Stimulated activated CD4-positive, alpha-beta T cell treated with anti-CD3 and anti-CD28 coated beads, Interleukin-4, amount 100 ng/mL, for 24 hours (primary cell): ENCODE data around the gene CAMKMT.
"Not testable (repeated sequence)": the region's sequence is repeated elsewhere in the genome, so short reads cannot be mapped to it uniquely, and the experiment has no call there.

Experiments
- DNase-seq: peaks from one replicate; pipeline ENCODE4 v3.0.0-alpha.2; 2020

CAMKMT gene

DNA sequence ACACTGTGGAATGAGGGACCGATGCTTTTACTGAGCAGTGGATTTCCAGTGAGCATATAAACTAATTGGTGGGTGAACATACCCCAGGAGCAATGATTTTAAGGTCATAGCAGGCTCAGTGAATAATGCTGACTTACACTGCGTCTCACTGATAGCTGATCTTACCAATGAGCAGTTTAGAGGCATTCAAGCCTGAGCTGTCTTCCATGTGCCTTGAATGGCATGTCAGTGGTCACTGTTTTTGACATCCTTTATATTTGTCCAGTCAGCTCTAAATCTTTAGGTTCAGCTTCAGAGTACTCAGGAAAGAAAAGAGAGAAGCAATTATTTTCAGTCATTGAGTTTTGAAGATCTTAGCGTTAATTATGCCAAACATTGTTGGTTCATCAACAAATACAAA lies 88.3 kb downstream of the CAMKMT start:
- DNase-seq = no peak

DNA sequence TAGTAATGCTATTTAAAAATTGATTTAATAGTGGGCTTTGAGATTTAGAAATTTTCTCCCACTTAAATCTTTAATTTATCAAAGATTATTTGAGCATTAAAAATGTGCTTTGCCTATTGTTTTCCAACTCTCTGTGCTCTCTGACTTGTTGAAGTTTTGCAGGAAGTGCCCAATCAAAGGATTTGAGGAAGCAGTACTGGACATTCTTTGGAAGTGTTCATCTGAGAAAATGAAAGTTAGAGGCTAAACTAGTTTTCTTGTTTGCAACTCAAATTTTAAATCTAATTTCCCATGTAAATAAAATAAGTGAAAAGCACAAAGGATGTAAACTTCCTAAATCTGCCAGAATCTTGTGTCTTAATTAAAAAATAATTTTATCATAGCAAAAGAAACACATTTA lies 89.1 kb downstream of the CAMKMT start:
- DNase-seq = no peak

DNA sequence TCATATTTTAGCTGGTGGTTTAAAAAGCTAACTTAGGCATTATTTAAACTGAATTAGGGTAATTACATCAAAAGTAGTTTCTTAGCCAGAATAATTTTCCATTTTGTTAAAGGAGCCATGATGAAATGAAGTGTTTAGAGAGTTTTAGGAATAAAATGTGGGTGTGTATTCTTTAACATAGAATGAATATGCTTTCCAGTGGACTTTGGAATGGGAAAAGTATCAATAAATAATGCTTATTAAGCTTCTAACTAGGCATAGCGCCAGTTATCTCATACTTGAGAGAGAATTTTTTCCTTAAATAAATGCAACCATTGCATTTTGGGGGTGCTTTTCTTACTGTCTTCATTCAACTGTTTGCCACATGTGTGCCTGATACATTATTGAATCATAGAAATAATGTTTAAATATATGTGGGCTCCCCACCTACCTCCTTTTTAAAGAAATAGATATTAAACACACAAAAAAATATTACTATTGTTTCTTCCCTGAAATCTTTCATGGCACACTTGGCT lies 90.4 kb downstream of the CAMKMT start:
- no peak for DNase-seq

DNA sequence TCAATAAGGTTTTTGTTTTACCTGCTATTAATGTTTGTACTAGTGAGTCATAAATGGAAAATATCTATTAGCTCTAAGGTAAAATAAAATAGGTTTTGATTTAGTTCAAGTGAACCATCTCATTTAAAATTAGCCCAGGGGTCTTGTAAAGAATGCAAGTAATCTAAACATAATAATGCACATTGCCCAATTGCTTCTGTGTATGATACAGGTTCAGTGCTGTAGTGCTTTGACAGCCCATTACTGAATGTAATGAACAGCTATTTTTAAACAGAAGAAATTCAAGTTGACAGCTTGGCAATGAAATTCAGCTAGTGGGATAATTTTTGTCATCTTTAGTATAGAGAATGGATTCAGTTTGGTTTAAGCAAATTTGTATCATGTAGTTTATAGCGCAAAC lies 91.5 kb downstream of the CAMKMT start:
- no peak for DNase-seq

DNA sequence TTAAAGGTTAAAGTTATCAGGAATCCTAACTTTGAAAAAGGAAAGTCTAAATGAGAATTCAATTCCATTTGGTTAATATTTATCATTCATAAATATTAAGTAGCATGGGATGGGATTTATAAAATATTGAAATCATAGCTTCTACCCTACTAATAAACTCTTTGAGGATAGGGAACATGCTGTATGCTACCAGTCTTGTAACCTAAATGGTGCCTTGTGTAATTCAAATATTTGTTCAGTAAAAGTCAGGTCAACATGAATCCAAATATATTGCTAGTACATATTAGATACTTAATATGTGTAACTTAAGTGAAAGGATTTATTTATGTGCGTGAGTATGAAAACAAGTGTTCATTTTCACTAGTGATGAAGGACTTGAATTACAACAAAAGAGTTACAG lies 94.1 kb downstream of the CAMKMT start:
- DNase-seq = no peak

DNA sequence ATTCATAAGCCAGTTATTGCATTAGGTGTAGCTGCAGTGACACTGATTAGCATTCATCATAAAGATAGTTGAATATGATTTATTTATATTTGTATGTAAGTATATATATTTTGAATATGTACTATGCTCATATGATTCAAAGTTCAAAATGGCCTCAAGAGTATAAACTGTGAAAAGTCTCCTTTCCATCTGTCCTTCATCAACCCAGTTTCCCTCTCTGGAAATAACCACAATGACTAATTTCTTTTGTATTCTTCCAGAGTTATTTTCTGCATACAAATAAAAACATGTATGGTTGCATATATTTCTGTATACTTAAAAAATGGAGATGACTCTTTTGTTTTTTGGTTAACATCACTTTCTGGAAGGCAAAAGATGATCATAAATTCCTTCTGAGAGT lies 95.2 kb downstream of the CAMKMT start:
- no peak for DNase-seq

DNA sequence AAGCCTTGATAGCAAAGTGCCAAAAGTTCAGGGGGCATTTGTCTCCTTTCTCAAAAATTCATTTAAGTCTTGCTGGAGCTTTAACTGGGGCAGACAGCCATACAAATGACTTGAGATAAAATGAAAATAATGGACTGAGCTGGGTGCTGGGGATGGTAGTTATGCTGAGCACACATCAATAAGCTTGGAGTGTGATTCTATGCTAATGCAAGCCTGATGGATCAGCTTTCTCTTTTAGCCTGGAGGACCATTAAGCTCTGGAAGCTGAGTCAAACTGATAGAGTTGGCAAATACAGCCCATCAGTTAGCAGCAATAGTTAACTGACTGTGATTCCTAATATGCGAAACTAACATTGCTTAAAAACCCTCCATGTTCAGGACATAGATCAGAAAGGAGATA lies 98.0 kb downstream of the CAMKMT start:
- DNase-seq = no peak

DNA sequence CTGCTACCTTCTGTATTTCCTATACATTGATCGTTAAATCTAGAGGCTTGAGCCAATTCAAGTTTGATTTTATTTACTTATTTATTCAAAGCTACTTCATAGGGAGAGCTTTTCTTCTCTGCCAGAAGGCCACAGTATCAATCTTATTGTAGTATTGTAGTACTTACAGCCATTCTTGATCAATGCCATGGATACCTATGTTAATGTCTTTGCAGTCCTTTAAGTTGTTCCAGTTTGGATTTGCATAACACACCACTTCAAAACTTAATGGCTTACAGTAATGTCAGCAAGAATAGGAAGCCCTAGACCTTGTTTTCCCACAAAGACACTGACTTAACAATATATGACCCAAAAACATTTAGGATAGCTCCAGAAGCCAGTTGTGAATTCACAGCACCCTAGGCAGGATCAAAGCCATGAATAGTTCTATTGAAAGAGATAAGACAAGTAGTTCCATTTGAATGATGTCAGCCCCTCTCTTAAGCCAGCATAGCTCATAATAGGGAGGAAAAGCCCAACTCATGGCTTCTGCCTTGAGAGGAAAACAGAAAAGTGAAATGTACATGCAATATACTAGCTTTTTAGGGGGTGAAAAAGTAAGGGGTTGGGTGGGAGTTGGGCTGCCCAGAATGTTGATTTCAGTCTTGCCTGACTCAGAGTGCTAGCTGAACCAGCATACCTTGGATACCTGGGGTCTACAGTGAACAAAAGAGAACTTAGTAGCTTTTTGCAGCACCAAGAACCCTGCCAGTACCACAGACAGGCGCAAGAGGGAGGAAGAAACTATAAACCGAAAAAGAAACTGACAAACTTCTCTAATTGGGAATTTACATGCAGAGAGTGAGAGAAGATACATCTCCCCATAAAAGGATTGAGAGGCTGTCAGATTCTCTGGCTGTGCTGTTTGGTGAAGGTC lies 101.4 kb downstream of the CAMKMT start:
- no peak for DNase-seq

DNA sequence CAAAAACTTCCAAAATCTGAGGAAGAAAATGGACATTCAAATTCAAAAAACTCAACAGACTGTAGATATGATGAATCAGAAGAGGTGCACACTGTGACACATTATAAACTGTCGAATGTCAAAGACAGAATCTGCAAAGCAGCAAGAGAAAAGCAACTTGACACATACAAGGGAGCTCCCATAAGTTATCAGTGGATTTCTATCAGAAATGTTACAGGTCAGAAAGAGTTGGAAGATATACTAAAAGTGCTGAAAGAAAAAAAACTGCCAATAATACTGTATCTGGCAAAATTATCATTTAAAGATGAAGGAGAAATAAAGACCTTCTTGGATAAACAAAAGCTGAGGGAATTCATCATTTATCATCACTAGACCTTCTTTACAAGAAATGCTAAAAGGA lies 102.7 kb downstream of the CAMKMT start:
- DNase-seq = no peak

DNA sequence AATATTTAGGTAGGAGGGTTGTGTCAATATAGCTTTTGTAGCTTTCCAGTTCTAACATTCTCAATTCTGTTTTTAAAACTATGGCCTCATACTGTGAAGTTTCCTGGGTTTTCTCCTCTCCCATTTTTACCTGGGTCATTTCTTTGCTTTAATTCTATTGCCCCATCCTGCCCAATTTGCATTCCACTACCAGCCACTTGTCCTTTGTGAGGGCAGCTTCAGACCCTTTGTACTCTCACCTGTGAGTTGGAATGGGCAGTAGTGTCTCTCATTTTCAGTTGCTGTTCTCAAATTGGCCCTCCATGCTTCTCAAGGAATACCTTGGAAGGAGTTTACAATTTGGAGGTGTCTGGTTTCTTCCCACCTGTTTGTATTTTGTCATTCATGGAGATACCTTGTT lies 108.4 kb downstream of the CAMKMT start:
- DNase-seq = no peak

DNA sequence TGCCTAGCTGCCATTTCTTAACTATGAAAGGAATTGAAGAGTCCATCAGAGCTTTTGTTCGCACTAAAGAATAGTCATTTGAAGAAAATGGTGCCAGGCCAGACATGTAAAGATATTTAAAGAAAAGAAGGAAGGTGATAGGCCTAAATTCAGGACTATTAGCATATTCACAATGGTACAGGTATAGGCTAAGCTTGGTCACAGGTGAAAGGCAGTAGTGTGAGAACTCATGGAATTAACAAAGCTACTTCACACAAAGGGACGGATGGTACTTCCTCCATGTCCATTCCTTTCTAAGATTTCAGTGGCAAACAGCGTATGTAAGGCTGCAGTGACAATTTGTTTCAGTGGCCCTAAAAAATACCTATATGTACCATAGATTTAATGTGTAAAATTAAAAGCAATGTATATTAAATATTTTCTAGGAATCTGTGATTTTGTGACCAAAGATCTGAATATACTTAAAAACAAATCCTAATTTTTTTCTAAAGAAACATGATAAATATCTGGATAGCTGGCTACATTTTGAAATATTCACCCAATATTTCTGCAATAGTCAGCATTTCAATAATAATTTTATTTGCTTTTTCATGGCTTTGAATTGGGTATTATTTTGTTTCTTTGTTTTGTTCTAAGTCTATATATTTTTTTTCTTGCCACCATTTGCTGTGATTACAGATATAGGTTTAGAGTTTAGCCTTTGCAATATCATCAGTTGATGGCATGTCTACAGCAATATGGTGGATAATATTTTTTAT lies 116.1 kb downstream of the CAMKMT start:
- DNase-seq = no peak

DNA sequence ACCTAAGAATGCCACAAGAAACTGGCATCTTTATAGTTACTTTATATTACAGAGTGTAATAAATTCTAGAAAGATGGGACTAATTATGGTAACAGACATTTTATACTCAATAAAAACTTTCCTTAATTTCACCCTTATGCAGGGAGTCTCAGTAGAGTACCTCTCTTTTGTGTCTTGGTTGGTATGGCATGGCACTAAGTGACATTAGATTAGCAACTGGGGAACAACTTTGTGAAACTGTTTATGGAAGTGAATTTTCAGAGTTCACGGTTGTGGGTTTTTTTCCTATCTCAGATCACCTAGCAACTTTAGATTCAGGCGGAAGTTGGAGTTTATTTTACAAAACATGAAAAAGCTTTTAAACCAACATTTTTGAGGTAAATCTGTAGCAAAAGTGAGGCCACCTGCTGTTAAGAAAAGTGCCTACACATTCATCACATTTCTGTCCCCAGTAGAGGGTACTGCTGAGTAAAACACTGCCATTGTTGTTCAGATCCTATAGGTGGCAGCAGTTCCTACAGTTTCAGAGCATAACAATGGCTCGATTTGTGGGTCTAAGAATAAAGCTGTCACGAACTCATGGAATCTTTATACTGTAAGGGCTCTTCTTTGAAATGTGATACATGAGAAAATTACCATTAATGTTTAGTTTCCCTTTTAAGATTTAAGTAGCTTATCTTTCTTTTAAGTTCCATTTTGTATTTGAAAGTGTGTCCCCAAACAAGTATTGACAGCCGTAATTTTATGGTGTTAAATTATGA lies 117.6 kb downstream of the CAMKMT start:
- peak; percentile 56 for DNase-seq

DNA sequence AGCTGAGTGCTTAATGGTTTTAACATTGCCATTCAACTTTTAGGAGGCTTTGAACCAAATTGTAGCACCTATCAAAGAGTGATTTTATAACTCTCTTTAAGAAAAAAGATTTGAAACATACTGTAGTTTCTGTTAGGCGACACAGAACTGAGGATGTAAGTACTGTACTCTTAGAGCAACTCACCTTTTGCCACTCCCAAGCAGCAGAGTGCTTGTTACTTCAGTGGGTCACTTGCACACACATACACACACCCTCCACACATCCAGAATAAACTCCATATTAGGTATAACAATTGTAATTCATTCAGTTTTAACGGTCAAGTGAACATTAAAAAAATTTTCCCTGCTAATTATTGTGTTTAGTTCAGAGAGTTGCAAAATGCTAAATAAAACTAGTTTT lies 118.3 kb downstream of the CAMKMT start:
- no peak for DNase-seq

DNA sequence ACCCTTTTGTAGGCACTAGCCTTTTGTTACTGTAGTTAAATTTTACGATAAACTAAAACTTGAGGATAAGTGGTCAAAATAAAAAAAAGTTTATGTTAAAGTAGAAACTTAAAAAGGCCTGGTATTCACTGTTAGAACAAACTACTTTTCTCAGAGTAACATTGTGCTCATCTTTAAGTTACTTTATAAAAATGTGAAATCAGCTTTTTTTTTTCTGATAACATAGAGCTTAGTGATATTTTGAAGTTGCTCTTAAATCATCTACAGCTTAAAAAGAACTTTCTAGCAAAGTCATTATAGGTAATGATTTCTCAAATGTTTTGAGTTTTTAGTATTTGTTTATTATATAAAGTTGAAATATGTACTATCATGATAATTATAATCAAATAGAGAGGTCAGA lies 125.3 kb downstream of the CAMKMT start:
- no peak for DNase-seq

DNA sequence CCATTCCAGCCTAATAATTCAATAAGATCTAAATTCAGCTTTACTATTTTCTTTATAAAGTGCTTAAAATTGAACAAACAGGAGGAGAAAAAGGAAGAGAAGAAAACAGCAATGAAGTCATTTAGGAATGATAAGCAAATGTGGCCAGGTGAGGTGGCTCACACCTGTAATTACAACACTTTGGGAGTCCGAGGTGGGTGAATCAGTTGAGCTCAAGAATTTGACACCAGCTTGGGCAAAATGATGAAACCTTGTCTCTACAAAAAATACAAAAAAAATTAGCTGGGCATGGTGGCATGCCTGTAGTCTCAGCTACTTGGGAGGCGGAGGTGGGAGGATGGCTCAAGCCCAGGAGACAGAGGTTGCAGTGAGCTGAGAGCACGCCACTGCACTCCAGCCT lies 129.0 kb downstream of the CAMKMT start:
- DNase-seq = no peak

DNA sequence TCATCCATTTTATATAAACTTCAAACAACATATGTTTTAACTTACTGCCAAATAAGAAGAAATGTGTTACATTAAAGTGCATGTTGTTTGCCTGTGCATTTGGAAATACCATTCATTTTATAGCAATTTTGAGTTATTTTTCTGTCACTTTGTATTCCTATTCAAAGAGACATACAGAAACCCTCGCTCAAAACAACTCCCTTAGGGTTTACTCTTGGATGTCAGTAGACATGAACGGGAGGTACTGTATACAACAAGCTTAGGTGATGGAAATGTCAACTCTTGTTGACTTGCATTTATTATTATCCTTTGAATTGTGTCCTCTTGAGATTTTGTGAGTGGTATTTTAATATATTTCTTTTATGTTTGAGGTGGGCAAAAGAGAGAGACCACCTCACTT lies 132.3 kb downstream of the CAMKMT start:
- no peak for DNase-seq

DNA sequence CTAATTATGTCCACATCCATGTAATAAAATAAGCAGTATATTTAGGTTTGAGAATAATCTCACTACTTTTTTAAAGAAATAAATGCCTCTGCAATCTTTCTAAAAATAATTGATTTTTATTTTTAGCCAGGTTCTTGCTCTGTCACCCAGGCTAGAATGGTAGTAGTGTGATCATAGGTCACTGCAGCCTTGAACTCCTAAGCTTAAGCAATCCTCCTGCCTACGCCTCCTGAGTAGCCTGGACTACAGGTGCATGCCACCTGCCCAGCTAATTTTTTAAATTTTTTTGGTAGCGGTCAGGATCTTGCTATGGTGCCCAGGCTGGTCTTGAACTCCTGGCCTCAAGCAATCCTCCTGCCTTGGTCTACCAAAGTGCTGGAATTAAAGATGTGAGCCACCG lies 133.3 kb downstream of the CAMKMT start:
- no peak for DNase-seq

DNA sequence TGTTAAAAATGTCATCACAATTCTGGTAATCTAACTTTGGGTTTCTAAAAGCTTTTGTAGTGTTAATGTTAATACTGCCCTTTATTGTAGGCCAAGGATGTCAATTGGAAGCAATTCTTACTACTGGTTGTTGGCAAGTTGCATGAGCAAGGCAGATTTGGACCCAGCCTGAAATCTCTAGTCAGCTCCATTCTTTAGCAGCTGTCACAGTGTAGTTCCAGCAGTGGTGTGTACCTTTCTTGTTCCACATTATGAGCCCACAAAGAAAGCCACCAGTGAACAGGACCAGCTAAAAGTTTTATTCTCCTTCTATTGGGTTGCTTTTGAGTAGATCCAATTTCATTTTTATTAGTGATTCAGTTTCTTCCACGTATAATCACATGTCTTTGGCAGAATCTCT lies 133.8 kb downstream of the CAMKMT start:
- no peak for DNase-seq

DNA sequence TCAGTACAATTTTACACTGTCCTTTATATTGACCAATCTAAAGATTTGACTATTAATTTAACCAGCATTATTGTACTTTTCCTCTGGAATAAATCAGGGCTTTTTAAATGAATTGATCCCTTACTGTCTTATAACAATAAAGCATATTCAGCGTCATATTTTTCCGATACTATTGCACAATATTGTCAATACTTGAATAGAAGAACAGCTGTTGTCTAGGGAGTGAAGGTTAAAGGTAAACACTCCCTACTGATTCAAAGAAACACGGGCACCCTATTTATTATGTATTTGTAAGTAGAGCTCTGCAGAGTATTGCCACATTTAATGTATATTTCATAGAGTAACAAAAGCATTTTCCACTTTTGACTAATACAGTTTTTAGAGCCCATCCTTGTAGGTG lies 134.4 kb downstream of the CAMKMT start:
- no peak for DNase-seq

DNA sequence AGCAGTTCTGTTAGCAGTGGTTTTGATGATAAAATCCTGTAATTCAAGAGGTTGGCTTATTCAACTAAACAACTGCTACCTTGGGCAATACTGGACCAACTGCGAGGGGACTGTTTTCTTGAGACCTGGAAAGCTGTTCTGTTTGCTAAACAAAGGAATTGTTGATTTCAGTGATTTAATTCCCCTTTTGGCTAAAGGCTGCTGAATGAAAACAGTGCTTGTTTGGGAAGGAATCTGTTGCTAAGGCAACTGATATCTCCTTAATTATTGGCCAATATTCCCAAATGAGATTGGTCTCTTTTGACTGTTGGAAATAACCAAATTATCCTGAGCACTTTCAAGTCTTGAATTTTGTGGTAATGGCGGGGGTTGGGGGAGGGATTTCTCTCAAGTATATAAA lies 136.8 kb downstream of the CAMKMT start:
- DNase-seq = no peak

DNA sequence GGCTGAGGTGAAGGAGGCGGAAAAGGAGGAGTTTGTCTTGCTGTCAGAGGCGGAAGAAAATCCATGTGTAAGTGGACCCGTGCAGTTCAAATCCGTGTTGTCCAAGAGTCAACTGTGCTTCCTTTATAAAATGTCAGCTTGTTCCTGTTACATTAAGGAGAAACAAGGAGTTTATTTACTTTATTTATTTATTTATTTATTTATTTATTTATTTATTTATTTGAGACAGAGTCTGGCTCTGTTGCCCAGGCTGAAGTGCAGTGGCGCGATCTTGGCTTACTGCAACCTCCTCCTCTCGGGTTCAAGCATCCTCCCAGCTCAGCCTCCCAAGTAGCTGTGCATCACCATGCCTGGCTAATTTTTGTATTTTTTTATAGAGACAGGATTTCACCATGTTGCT lies 143.9 kb downstream of the CAMKMT start:
- not testable (repeated sequence) for DNase-seq

DNA sequence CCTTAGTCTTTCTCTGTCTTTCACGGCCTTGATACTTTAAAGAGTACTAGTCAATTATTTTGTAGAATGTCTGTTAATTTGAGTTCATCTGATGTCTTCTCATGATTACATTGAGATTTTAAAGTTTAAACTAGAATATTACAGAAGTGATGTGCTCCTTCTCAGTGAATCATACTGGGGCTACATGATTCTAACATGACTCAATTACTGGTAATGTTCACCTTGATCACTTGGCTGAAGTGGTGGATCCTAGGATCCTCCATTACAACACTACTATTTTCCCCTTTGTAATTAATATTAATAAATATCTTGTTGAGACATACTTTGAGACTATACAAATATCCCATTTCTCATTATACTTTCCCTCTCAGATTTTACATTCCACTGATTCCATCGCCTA lies 148.5 kb downstream of the CAMKMT start:
- DNase-seq = no peak

DNA sequence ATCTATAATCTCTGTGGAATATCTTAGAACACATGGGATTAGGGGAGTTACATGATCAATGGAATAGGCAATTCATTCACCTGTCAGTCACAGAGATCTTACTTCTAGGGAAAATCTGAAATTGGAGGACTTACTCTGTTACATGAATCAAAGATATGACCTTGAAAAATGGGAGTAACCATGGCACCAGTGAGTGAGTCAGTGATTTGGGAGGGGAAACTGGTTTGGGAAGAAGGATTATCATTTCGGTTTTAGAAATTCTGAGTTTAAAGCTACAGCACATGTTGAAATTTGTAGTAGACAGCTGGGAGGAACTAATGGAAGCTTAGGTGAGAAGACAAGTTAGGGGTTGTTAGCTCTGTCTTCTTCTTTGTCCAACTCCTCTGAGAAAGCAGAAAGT lies 153.7 kb downstream of the CAMKMT start:
- DNase-seq = no peak
